IMR-90 (cell line): Measurements from ENCODE around the gene TST. TPM values are rescaled to one million over a fixed set of nuclear protein-coding genes. Genes with fewer than 3 reads are reported as not detected.

Experiments
- ATAC-seq: fragments of 200-7000 bp; cut with Tn5 transposase; 2 replicates; pipeline ENCODE4 v1.9.1; 2020; ENCODE audit warnings: low read depth, mild to moderate bottlenecking, moderate library complexity
- BruUV-seq: library from RNA; stranded (reverse); fragments of 400-500 nt; replicated peaks from 2 replicates; lab custom pipeline; 2021; lab: Mats Ljungman, UMichigan
- CTCF ChIA-PET: fragments of 300-600 bp; formaldehyde crosslinking; extraction: SDS; loops from one replicate; lab custom pipeline; 2021; ENCODE audit warnings: antibody characterized with exemption; lab: Yijun Ruan, JAX
- POLR2A ChIA-PET: fragments of 300-600 bp; sonication (Branson Sonifier 250); formaldehyde crosslinking; loops from one replicate; lab custom pipeline; 2022; ENCODE audit warnings: antibody characterized with exemption; ENCODE audit not compliant: unreplicated experiment; lab: Charles Lee
- DNase-seq: peaks from one replicate; pipeline ENCODE4 v3.0.0; 2013
- H2AFZ ChIP-seq: replicated peaks from 2 replicates; pipeline ENCODE3; 2013; ENCODE audit warnings: low read length, mild to moderate bottlenecking; ENCODE audit not compliant: poor library complexity
- H2AK5ac ChIP-seq: 2 replicates; pipeline ENCODE4 v1.6.1; 2013; ENCODE audit warnings: low read depth, low read length, inconsistent platforms
- H2AK9ac ChIP-seq: replicated peaks from 2 replicates; pipeline ENCODE3; 2013; ENCODE audit warnings: mild to moderate bottlenecking, low read depth, low read length, moderate library complexity; ENCODE audit not compliant: poor library complexity
- H2BK120ac ChIP-seq: 2 replicates; pipeline ENCODE4 v1.6.1; 2013; ENCODE audit warnings: low read depth, low read length, inconsistent platforms
- H2BK15ac ChIP-seq: 3 replicates; pipeline ENCODE4 v1.6.1; 2013; ENCODE audit warnings: low read depth, low read length, inconsistent platforms
- H2BK20ac ChIP-seq: 2 replicates; pipeline ENCODE4 v1.6.1; 2013; ENCODE audit warnings: low read depth, mild to moderate bottlenecking, inconsistent platforms, low read length, moderate library complexity
- H2BK5ac ChIP-seq: 2 replicates; pipeline ENCODE4 v1.6.1; 2013; ENCODE audit warnings: mild to moderate bottlenecking, low read depth, low read length, inconsistent platforms; ENCODE audit not compliant: poor library complexity, severe bottlenecking
- H3K14ac ChIP-seq: replicated peaks from 2 replicates; pipeline ENCODE4 v1.6.1; 2013; ENCODE audit warnings: low read depth, low read length, inconsistent platforms
- H3K18ac ChIP-seq: 2 replicates; pipeline ENCODE4 v1.6.1; 2013; ENCODE audit warnings: low read depth, low read length, control low read depth
- H3K23ac ChIP-seq: 2 replicates; pipeline ENCODE4 v1.6.1; 2013; ENCODE audit warnings: low read depth, low read length, inconsistent platforms
- H3K27ac ChIP-seq: 2 replicates; pipeline ENCODE4 v1.5.1; 2013; ENCODE audit warnings: mild to moderate bottlenecking, control low read depth, low read length; ENCODE audit not compliant: insufficient read depth
- H3K27me3 ChIP-seq: 2 replicates; pipeline ENCODE4 v1.6.1; 2013; ENCODE audit warnings: low read length; ENCODE audit not compliant: control insufficient read depth, insufficient read depth
- H3K36me3 ChIP-seq: 2 replicates; pipeline ENCODE4 v1.6.1; 2013; ENCODE audit warnings: low read length, mixed read lengths; ENCODE audit not compliant: control insufficient read depth, insufficient read depth
- H3K4ac ChIP-seq: 2 replicates; pipeline ENCODE4 v1.6.1; 2013; ENCODE audit warnings: low read depth, low read length, inconsistent platforms
- H3K4me1 ChIP-seq: 2 replicates; pipeline ENCODE4 v1.6.1; 2013; ENCODE audit warnings: low read length, mixed read lengths; ENCODE audit not compliant: control insufficient read depth, insufficient read depth
- H3K4me2 ChIP-seq: 2 replicates; pipeline ENCODE4 v1.6.1; 2013; ENCODE audit warnings: low read depth, mild to moderate bottlenecking, control low read depth, low read length, moderate library complexity
- H3K4me3 ChIP-seq: 2 replicates; pipeline ENCODE4 v1.5.1; 2013; ENCODE audit warnings: low read depth, mild to moderate bottlenecking, control low read depth, low read length, moderate library complexity; ENCODE audit not compliant: insufficient read depth
- H3K56ac ChIP-seq: 2 replicates; pipeline ENCODE4 v1.6.1; 2013; ENCODE audit warnings: low read length, inconsistent platforms; ENCODE audit not compliant: insufficient read depth; ENCODE audit errors: extremely low read depth
- H3K79me1 ChIP-seq, 2 experiments: 2 replicates each; pipeline ENCODE4 v1.6.1; 2013; ENCODE audit warnings: low read length in 2 of 2, inconsistent platforms in 1 of 2, low read depth in 1 of 2
- H3K9ac ChIP-seq: 2 replicates; pipeline ENCODE4 v1.6.1; 2013; ENCODE audit warnings: low read depth, low read length, control low read depth
- H3K9me1 ChIP-seq: 2 replicates; pipeline ENCODE4 v1.6.1; 2013; ENCODE audit warnings: low read length, inconsistent platforms; ENCODE audit not compliant: insufficient read depth
- H3K9me3 ChIP-seq: 2 replicates; pipeline ENCODE4 v1.6.1; 2013; ENCODE audit warnings: low read length; ENCODE audit not compliant: control insufficient read depth, insufficient read depth
- H4K20me1 ChIP-seq: 2 replicates; pipeline ENCODE4 v1.6.1; 2013; ENCODE audit warnings: low read length, inconsistent platforms; ENCODE audit not compliant: insufficient read depth
- H4K5ac ChIP-seq: 2 replicates; pipeline ENCODE4 v1.6.1; 2013; ENCODE audit warnings: mild to moderate bottlenecking, low read depth, low read length, control low read depth
- H4K8ac ChIP-seq, 2 experiments: 2 replicates each; pipeline ENCODE4 v1.6.1; 2013; ENCODE audit warnings: low read depth in 2 of 2, low read length in 2 of 2, control low read depth in 1 of 2, inconsistent platforms in 1 of 2
- H4K91ac ChIP-seq: 2 replicates; pipeline ENCODE4 v1.6.1; 2013; ENCODE audit warnings: low read depth, low read length, inconsistent platforms; ENCODE audit not compliant: insufficient read depth
- CEBPB ChIP-seq: IDR thresholded peaks from 2 replicates; pipeline ENCODE4 v1.6.1; 2012; ENCODE audit warnings: low read depth, low read length, improper control_type of control experiment
- CTCF ChIP-seq: conservative IDR thresholded peaks from 2 replicates; pipeline ENCODE4 v1.5.1; 2012; ENCODE audit warnings: mild to moderate bottlenecking, low read depth, low read length, improper control_type of control experiment
- ELK1 ChIP-seq: fragments of 150-350 bp; IDR thresholded peaks from 2 replicates; pipeline ENCODE4 v1.6.1; 2016; ENCODE audit warnings: low read depth, mild to moderate bottlenecking, low read length, moderate library complexity, borderline replicate concordance
- MAZ ChIP-seq: IDR thresholded peaks from 2 replicates; pipeline ENCODE4 v1.6.1; 2012; ENCODE audit warnings: low read depth, mild to moderate bottlenecking, low read length, improper control_type of control experiment, moderate library complexity, borderline replicate concordance
- MXI1 ChIP-seq: IDR thresholded peaks from 2 replicates; pipeline ENCODE4 v1.6.1; 2012; ENCODE audit warnings: low read depth, mild to moderate bottlenecking, low read length, moderate library complexity, borderline replicate concordance
- RAD21 ChIP-seq: IDR thresholded peaks from 2 replicates; pipeline ENCODE4 v1.6.1; 2012; ENCODE audit warnings: low read length, improper control_type of control experiment
- RFX5 ChIP-seq: IDR thresholded peaks from 2 replicates; pipeline ENCODE4 v1.8.0; 2012; ENCODE audit warnings: low read depth, mild to moderate bottlenecking, low read length, moderate library complexity
- SMC3 ChIP-seq: fragments of 150-350 bp; IDR thresholded peaks from 2 replicates; pipeline ENCODE4 v1.6.1; 2016; ENCODE audit warnings: low read depth, mild to moderate bottlenecking, antibody characterized with exemption, low read length, moderate library complexity
- USF2 ChIP-seq: fragments of 150-350 bp; IDR thresholded peaks from 2 replicates; pipeline ENCODE4 v1.6.1; 2017; ENCODE audit warnings: mild to moderate bottlenecking, antibody characterized with exemption, low read length, low read depth
- WGBS, 2 experiments: methylation state at CpG; one replicate each; pipeline versions ENCODE4 v1.1.5 to v1.1.7; 2013; ENCODE audit warnings: missing lambda C conversion rate in 2 of 2; ENCODE audit not compliant: insufficient read length in 1 of 2; ENCODE audit errors: extremely low coverage in 2 of 2; 5-methylcytosine and 5-hydroxymethylcytosine counted together
- dilution Hi-C: fragments of 300-500 bp; cut with HindIII; formaldehyde crosslinking; loops from one replicate; pipeline ENCODE4 v1.14.3; 2018; ENCODE audit warnings: low sequenced_read_pairs; ENCODE audit not compliant: unreplicated experiment
- in situ Hi-C: fragments of 300-500 bp; cut with MboI; formaldehyde crosslinking; loops from 3 replicates; pipeline ENCODE4 v1.14.3; 2019; ENCODE audit warnings: low sequenced_read_pairs, inconsistent platforms, mixed read lengths
- intact Hi-C: fragments of 100-400 bp; cut with micrococcal nuclease; formaldehyde crosslinking; loops from 2 replicates; pipeline ENCODE4 v1.10.0; 2022
- polyA plus RNA-seq, 3 experiments: library from polyadenylated mRNA; depleted of rRNA; stranded (reverse); fragments of >200 nt; gene quantifications; 2 replicates each; pipeline ENCODE4 v1.2.3, GENCODE V29; 2012; ENCODE audit warnings: low replicate concordance in 1 of 3
- total RNA-seq: library from RNA; depleted of rRNA; stranded (reverse); fragments of >200 nt; gene quantifications from 2 replicates; pipeline ENCODE4 v1.2.3, GENCODE V29; 2012

TST gene
- total and polyA plus RNA-seq, 2 of the 4 experiments (the other 2 are of a cell fraction): 31.7 to 37.7 TPM

GRCh38 chr22:36977947-36978660 is 41.1 kb downstream of the TST start:
- peak overlapping the region; percentile 36 for H3K4me3 ChIP-seq
- no peak overlapping the region for H2BK20ac ChIP-seq
- no peaks in the 10 kb centered on the region for H3K36me3 ChIP-seq
- in situ Hi-C loops (no loop called here), dilution Hi-C loops (no loop called here), intact Hi-C loops (loop anchor here (1.0 kb wide), 4 partner anchors 105 to 432 kb away; no protein-coding TSS in a partner anchor)
- H4K8ac ChIP-seq: peak overlapping the region; percentile 8 to 69; a peak in 2 of 4 replicates
- no TSS peak for BruUV-seq
- H3K4me2 ChIP-seq: peak overlapping the region; percentile 79
- no peak overlapping the region for H2AK5ac ChIP-seq
- no peak overlapping the region for H2BK5ac ChIP-seq
- peak overlapping the region; percentile 44 for H3K9ac ChIP-seq
- H3K14ac ChIP-seq: no peak overlapping the region
- ChIA-PET POLR2A (no interaction called here), CTCF (interaction anchor here (0.6 to 1.6 kb wide), 8 partner anchors 14 to 431 kb away, joined by 3 to 7 read pairs (median 4); no protein-coding TSS in a partner anchor)
- H3K27me3 ChIP-seq: peaks cover 22% of the 10 kb centered on the region
- H3K23ac ChIP-seq: no peak overlapping the region
- TF ChIP-seq ELK1: 0 out of 2 replicates have a peak, but pooled peaks have one; percentile 50
- TF ChIP-seq USF2: no peak
- peak; percentile 90 for TF ChIP-seq RAD21
- TF ChIP-seq RFX5: no peak
- TF ChIP-seq MAZ: peak; percentile 68; the same call in 1 of the 2 replicates
- no peak for TF ChIP-seq MXI1
- TF ChIP-seq SMC3: peak; percentile 71
- TF ChIP-seq CEBPB: peak; percentile 78
- TF ChIP-seq CTCF: peak; percentile 97
- no peaks in the 10 kb centered on the region for H3K79me1 ChIP-seq
- no peak overlapping the region for H4K5ac ChIP-seq
- H2AK9ac ChIP-seq: no peak overlapping the region
- ATAC-seq (peak; percentile 99), DNase-seq (peak; percentile 76)
- peak overlapping the region; percentile 91 for H2AFZ ChIP-seq
- H4K91ac ChIP-seq: no peak overlapping the region
- WGBS, 2 experiments: 40% methylated on average over 1 of the region's 18 CpGs; no CpG with 5 or more reads in 1 of the 2 experiments
- no peak overlapping the region for H2BK15ac ChIP-seq
- no peaks in the 10 kb centered on the region for H4K20me1 ChIP-seq
- no peaks in the 10 kb centered on the region for H3K4me1 ChIP-seq
- no peak overlapping the region for H3K4ac ChIP-seq
- no peaks in the 10 kb centered on the region for H3K9me3 ChIP-seq
- H3K18ac ChIP-seq: no peak overlapping the region
- no peak overlapping the region for H3K56ac ChIP-seq
- no peak overlapping the region for H3K27ac ChIP-seq
- H2BK120ac ChIP-seq: no peak overlapping the region
- H3K9me1 ChIP-seq: no peaks in the 10 kb centered on the region
